ENCODE results near the gene GARIN5B. TPM values are rescaled to one million over a fixed set of nuclear protein-coding genes. Genes with fewer than 3 reads are reported as not detected.
A peak's percentile ranks its signal among the peaks of the same experiment; 100 is the strongest.

The GARIN5B gene
- polyA plus RNA-seq, 1 donor from 2014 or later, result not detected

- Histone ChIP-seq H3K9ac (ENCODE audit: low read length) (peak overlapping the region; percentile 73), H2AFZ (ENCODE audit: low read depth, low read length) (peak overlapping the region; percentile 85)
These were observed 45.4 kb upstream of the GARIN5B start for GRCh38 chr19:55408533-55408872.

GRCh38 chr19:55407800-55408532, 44.9 kb upstream of the GARIN5B start:
- H3K27me3 ChIP-seq (ENCODE audit: insufficient read depth, low read depth, low read length), result no peaks in the 10 kb centered on the region
- no peaks in the 10 kb centered on the region for H4K20me1 ChIP-seq (ENCODE audit: insufficient read depth)
- peak overlapping the region; percentile 85 for H2AFZ ChIP-seq (ENCODE audit: low read depth, low read length)
- TF ChIP-seq SMC3 (conservative IDR thresholded peaks at IDR 0.05; ENCODE audit: poor library complexity), result no peak
- TF ChIP-seq, protein P1, sequence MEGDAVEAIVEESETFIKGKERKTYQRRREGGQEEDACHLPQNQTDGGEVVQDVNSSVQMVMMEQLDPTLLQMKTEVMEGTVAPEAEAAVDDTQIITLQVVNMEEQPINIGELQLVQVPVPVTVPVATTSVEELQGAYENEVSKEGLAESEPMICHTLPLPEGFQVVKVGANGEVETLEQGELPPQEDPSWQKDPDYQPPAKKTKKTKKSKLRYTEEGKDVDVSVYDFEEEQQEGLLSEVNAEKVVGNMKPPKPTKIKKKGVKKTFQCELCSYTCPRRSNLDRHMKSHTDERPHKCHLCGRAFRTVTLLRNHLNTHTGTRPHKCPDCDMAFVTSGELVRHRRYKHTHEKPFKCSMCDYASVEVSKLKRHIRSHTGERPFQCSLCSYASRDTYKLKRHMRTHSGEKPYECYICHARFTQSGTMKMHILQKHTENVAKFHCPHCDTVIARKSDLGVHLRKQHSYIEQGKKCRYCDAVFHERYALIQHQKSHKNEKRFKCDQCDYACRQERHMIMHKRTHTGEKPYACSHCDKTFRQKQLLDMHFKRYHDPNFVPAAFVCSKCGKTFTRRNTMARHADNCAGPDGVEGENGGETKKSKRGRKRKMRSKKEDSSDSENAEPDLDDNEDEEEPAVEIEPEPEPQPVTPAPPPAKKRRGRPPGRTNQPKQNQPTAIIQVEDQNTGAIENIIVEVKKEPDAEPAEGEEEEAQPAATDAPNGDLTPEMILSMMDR (IDR thresholded peaks at IDR 0.05; ENCODE audit: poor library complexity, severe bottlenecking), result no peak
- TF ChIP-seq RAD21 (conservative IDR thresholded peaks at IDR 0.05), result no peak
- TF ChIP-seq TAF1 (IDR thresholded peaks at IDR 0.05; ENCODE audit: low read depth), result peak; percentile 2
- TF ChIP-seq POLR2AphosphoS5 (IDR thresholded peaks at IDR 0.05), result peak; percentile 51
- TF ChIP-seq EZH2 (IDR thresholded peaks at IDR 0.05; ENCODE audit: borderline replicate concordance, insufficient read depth, low read length, poor library complexity, severe bottlenecking), result no peak
- peak; percentile 44 for TF ChIP-seq EP300 (conservative IDR thresholded peaks at IDR 0.05; ENCODE audit: poor library complexity, severe bottlenecking)
- TF ChIP-seq, protein P2, sequence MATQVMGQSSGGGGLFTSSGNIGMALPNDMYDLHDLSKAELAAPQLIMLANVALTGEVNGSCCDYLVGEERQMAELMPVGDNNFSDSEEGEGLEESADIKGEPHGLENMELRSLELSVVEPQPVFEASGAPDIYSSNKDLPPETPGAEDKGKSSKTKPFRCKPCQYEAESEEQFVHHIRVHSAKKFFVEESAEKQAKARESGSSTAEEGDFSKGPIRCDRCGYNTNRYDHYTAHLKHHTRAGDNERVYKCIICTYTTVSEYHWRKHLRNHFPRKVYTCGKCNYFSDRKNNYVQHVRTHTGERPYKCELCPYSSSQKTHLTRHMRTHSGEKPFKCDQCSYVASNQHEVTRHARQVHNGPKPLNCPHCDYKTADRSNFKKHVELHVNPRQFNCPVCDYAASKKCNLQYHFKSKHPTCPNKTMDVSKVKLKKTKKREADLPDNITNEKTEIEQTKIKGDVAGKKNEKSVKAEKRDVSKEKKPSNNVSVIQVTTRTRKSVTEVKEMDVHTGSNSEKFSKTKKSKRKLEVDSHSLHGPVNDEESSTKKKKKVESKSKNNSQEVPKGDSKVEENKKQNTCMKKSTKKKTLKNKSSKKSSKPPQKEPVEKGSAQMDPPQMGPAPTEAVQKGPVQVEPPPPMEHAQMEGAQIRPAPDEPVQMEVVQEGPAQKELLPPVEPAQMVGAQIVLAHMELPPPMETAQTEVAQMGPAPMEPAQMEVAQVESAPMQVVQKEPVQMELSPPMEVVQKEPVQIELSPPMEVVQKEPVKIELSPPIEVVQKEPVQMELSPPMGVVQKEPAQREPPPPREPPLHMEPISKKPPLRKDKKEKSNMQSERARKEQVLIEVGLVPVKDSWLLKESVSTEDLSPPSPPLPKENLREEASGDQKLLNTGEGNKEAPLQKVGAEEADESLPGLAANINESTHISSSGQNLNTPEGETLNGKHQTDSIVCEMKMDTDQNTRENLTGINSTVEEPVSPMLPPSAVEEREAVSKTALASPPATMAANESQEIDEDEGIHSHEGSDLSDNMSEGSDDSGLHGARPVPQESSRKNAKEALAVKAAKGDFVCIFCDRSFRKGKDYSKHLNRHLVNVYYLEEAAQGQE (IDR thresholded peaks at IDR 0.05; ENCODE audit: borderline replicate concordance), result no peak
- peak; percentile 92 for TF ChIP-seq MXI1 (conservative IDR thresholded peaks at IDR 0.05; ENCODE audit: poor library complexity, severe bottlenecking)
- H3K9ac ChIP-seq (ENCODE audit: low read length), result peak overlapping the region; percentile 91
- H3K27ac ChIP-seq (ENCODE audit: low read length), result peak overlapping the region; percentile 99
- H3K4me3 ChIP-seq (ENCODE audit: low read length), result peak overlapping the region; percentile 90
- H3K79me2 ChIP-seq (replicated peaks; ENCODE audit: insufficient read depth, low read length), result peaks cover 21% of the 10 kb centered on the region
- peak overlapping the region; percentile 79 for H3K4me2 ChIP-seq (ENCODE audit: low read length)
- H3K9me3 ChIP-seq (ENCODE audit: low read length), result no peaks in the 10 kb centered on the region
- no peaks in the 10 kb centered on the region for H3K36me3 ChIP-seq (ENCODE audit: insufficient read depth, low read length)
- H3K9me2 ChIP-seq (ENCODE audit: insufficient read depth, low read length), result no peaks in the 10 kb centered on the region
- H3F3A ChIP-seq (ENCODE audit: insufficient read depth, low read length, poor library complexity, severe bottlenecking), result peaks cover 4% of the 10 kb centered on the region

More at GRCh38 chr19:55408533-55408872, 45.4 kb upstream of the GARIN5B start:
- Histone ChIP-seq H3K4me3 (ENCODE audit: low read length) (peak overlapping the region; percentile 90), H3K27me3 (ENCODE audit: insufficient read depth, low read depth, low read length) (no peaks in the 10 kb centered on the region), H3K27ac (ENCODE audit: low read length) (peak overlapping the region; percentile 99), H3K4me2 (ENCODE audit: low read length) (peak overlapping the region; percentile 79), H3K79me2 (replicated peaks; ENCODE audit: insufficient read depth, low read length) (peaks cover 21% of the 10 kb centered on the region), H3K9me3 (ENCODE audit: low read length) (no peaks in the 10 kb centered on the region), H4K20me1 (ENCODE audit: insufficient read depth) (no peaks in the 10 kb centered on the region), H3K9me2 (ENCODE audit: insufficient read depth, low read length) (no peaks in the 10 kb centered on the region), H3K36me3 (ENCODE audit: insufficient read depth, low read length) (no peaks in the 10 kb centered on the region), H3F3A (ENCODE audit: insufficient read depth, low read length, poor library complexity, severe bottlenecking) (peaks cover 4% of the 10 kb centered on the region)
- TF ChIP-seq EZH2 (IDR thresholded peaks at IDR 0.05; ENCODE audit: borderline replicate concordance, insufficient read depth, low read length, poor library complexity, severe bottlenecking) (no peak), EP300 (conservative IDR thresholded peaks at IDR 0.05; ENCODE audit: poor library complexity, severe bottlenecking) (no peak), SMC3 (conservative IDR thresholded peaks at IDR 0.05; ENCODE audit: poor library complexity) (no peak), TAF1 (IDR thresholded peaks at IDR 0.05; ENCODE audit: low read depth) (peak; percentile 14), RAD21 (conservative IDR thresholded peaks at IDR 0.05) (peak; percentile 10), POLR2AphosphoS5 (IDR thresholded peaks at IDR 0.05) (no peak), MXI1 (conservative IDR thresholded peaks at IDR 0.05; ENCODE audit: poor library complexity, severe bottlenecking) (no peak)
- TF ChIP-seq, protein P1 (IDR thresholded peaks at IDR 0.05; ENCODE audit: poor library complexity, severe bottlenecking), result no peak
- TF ChIP-seq, protein P2 (IDR thresholded peaks at IDR 0.05; ENCODE audit: borderline replicate concordance), result no peak
